ENCODE data around the gene OR1J1.

The OR1J1 gene

GRCh38 chr9:122477826-122478225 is at the start of gene OR1J1:
TSS of gene OR1J1 (minus strand) at chr9:122477926. CDS start at chr9:122477926, 0 bp downstream.
- DNase-seq = no peak

- no peak for DNase-seq
Measured at GRCh38 chr9:122527193-122527592, 49.5 kb upstream of the OR1J1 start, which contains the start of gene OR1N1. TSS of gene OR1N1 (minus strand) at chr9:122527293. CDS start at chr9:122527293, 0 bp downstream.

- no peak for DNase-seq
Measured at GRCh38 chr9:122526602-122527001, 48.9 kb upstream of the OR1J1 start.

- no peak for DNase-seq
Measured at GRCh38 chr9:122519376-122519775, 41.6 kb upstream of the OR1J1 start.

GRCh38 chr9:122518841-122519240 is 41.1 kb upstream of the OR1J1 start, which contains the start of gene OR1J4:
TSS of gene OR1J4 (plus strand) at chr9:122519141. CDS start at chr9:122519141, 0 bp downstream.
- DNase-seq = no peak

GRCh38 chr9:122518226-122518625 is 40.5 kb upstream of the OR1J1 start:
- DNase-seq = no peak

GRCh38 chr9:122510502-122510901 is 32.8 kb upstream of the OR1J1 start, which contains the start of gene OR1J2:
TSS of gene OR1J2 (plus strand) at chr9:122510802. CDS start at chr9:122510802, 0 bp downstream.
- DNase-seq = no peak

- no peak for DNase-seq
Measured at GRCh38 chr9:122506964-122507363, 29.2 kb upstream of the OR1J1 start.

GRCh38 chr9:122498883-122499288 is 21.2 kb upstream of the OR1J1 start:
- DNase-seq = peak; percentile 35

- no peak for DNase-seq
Measured at GRCh38 chr9:122479062-122479461, 1.3 kb upstream of the OR1J1 start.

GRCh38 chr9:122477346-122477745 is 380 bp downstream of the OR1J1 start:
- no peak for DNase-seq

- no peak for DNase-seq
Measured at GRCh38 chr9:122475717-122476116, 2.0 kb downstream of the OR1J1 start.

GRCh38 chr9:122474561-122474960 is 3.2 kb downstream of the OR1J1 start:
- DNase-seq = no peak

GRCh38 chr9:122468735-122469134 is 9.0 kb downstream of the OR1J1 start:
- DNase-seq = no peak

- DNase-seq = no peak
Measured at GRCh38 chr9:122466456-122466855, 11.3 kb downstream of the OR1J1 start.

- peak; percentile 89 for DNase-seq
Measured at GRCh38 chr9:122464633-122465567, 12.8 kb downstream of the OR1J1 start.

GRCh38 chr9:122463828-122464632 is 13.7 kb downstream of the OR1J1 start:
- peak; percentile 23 for DNase-seq

GRCh38 chr9:122457787-122458186 is 19.9 kb downstream of the OR1J1 start:
- DNase-seq = no peak

- DNase-seq = no peak
Measured at GRCh38 chr9:122456123-122456522, 21.6 kb downstream of the OR1J1 start.

GRCh38 chr9:122453677-122454135 is 24.0 kb downstream of the OR1J1 start:
- DNase-seq = no peak

- no peak for DNase-seq
Measured at GRCh38 chr9:122446819-122447484, 30.8 kb downstream of the OR1J1 start.

- DNase-seq = no peak
Measured at GRCh38 chr9:122445155-122445749, 32.5 kb downstream of the OR1J1 start.

All from RPMI8226 (cell line).